Suprapubic skin (tissue), 4 donors: ENCODE measurements around the gene NUP85. TPM values are rescaled to one million over a fixed set of nuclear protein-coding genes. Genes with fewer than 3 reads are reported as not detected.

Experiments
- DNase-seq, 2 donors: peaks; one replicate each; pipeline ENCODE4 v3.0.0-alpha.2; 2019; ENCODE audit warnings: low spot score in 2 of 2
- H3K27ac ChIP-seq: fragments of 200-600 bp; sonication (generic); one replicate; pipeline ENCODE4 v1.5.1; 2019
- H3K27me3 ChIP-seq: fragments of 200-600 bp; sonication (generic); one replicate; pipeline ENCODE4 v1.5.1; 2019
- H3K36me3 ChIP-seq: fragments of 200-600 bp; sonication (generic); one replicate; pipeline ENCODE4 v1.5.1; 2019
- H3K4me1 ChIP-seq: fragments of 200-600 bp; sonication (generic); one replicate; pipeline ENCODE4 v1.5.1; 2019
- H3K4me3 ChIP-seq: fragments of 200-600 bp; sonication (generic); one replicate; pipeline ENCODE4 v1.5.1; 2019; ENCODE audit warnings: mild to moderate bottlenecking
- H3K9me3 ChIP-seq: fragments of 200-600 bp; sonication (generic); one replicate; pipeline ENCODE4 v1.5.1; 2019
- EP300 ChIP-seq: sonication (generic); formaldehyde crosslinking; IDR thresholded peaks from one replicate; pipeline ENCODE4 v1.6.1; 2017; ENCODE audit warnings: antibody characterized with exemption
- POLR2A ChIP-seq, 2 donors: fragments of 450-650 bp; IDR thresholded peaks; one replicate each; pipeline ENCODE4 v1.6.1; 2017; ENCODE audit warnings: antibody characterized with exemption in 2 of 2, mild to moderate bottlenecking in 2 of 2, moderate library complexity in 2 of 2
- POLR2AphosphoS5 ChIP-seq, 3 donors: sonication (generic); formaldehyde crosslinking; IDR thresholded peaks; one replicate each; pipeline ENCODE4 v1.6.1; 2017; ENCODE audit warnings: antibody characterized with exemption in 3 of 3
- WGBS: methylation state at CpG from one replicate; pipeline ENCODE4 v1.1.5; 2018; 5-methylcytosine and 5-hydroxymethylcytosine counted together
- total RNA-seq, 4 donors: library from RNA; depleted of rRNA; stranded (reverse); fragments of >200 nt; gene quantifications; one replicate each; pipeline ENCODE4 v1.1.0, GENCODE V29; 2016
- TF ChIP-seq, protein P1 (sequence below), 2 donors: fragments of 200-600 bp in 1 of 2; fragments of 450-650 bp in 1 of 2; sonication (generic) in 1 of 2; IDR thresholded peaks; one replicate each; pipeline ENCODE4 v1.5.1; 2016 to 2019; ENCODE audit warnings: antibody characterized with exemption in 2 of 2, mild to moderate bottlenecking in 1 of 2, moderate library complexity in 1 of 2

NUP85 gene
- total RNA-seq, 4 donors from 2014 or later, result 27.3 to 71.7 (median 33.0) TPM

DNA sequence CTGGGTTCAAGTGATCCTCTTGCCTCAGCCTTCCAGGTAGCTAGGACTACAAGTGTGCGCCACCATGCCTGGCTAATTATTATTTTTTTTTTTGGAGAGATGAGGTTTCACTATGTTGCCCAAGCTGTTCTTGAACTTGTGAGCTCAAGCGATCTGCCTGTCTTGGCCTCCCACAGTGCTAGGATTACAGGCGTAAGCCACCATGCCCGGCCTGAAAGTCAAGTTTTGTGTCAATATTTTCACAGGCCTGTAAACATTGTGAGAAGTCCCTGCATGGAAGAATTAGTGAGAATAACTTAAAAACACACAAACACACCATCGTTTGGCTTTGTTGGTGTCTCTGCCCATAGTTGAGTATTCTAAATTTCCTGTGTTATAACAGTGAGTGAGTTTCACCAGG lies 22.2 kb downstream of the NUP85 start:
- Histone ChIP-seq H3K27ac (no peak overlapping the region), H3K27me3 (no peaks in the 10 kb centered on the region), H3K4me1 (no peaks in the 10 kb centered on the region), H3K4me3 (no peak overlapping the region), H3K36me3 (peaks cover 79% of the 10 kb centered on the region), H3K9me3 (no peaks in the 10 kb centered on the region)
- WGBS, result 83% methylated on average over 5 of the region's 5 CpGs
- TF ChIP-seq POLR2AphosphoS5 (IDR thresholded peaks at IDR 0.05), result no peak
- TF ChIP-seq EP300, result no peak
- TF ChIP-seq POLR2A (IDR thresholded peaks at IDR 0.05), result no peak
- TF ChIP-seq, protein P1, sequence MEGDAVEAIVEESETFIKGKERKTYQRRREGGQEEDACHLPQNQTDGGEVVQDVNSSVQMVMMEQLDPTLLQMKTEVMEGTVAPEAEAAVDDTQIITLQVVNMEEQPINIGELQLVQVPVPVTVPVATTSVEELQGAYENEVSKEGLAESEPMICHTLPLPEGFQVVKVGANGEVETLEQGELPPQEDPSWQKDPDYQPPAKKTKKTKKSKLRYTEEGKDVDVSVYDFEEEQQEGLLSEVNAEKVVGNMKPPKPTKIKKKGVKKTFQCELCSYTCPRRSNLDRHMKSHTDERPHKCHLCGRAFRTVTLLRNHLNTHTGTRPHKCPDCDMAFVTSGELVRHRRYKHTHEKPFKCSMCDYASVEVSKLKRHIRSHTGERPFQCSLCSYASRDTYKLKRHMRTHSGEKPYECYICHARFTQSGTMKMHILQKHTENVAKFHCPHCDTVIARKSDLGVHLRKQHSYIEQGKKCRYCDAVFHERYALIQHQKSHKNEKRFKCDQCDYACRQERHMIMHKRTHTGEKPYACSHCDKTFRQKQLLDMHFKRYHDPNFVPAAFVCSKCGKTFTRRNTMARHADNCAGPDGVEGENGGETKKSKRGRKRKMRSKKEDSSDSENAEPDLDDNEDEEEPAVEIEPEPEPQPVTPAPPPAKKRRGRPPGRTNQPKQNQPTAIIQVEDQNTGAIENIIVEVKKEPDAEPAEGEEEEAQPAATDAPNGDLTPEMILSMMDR (IDR thresholded peaks at IDR 0.05), result no peak
- DNase-seq, result no peak

DNA sequence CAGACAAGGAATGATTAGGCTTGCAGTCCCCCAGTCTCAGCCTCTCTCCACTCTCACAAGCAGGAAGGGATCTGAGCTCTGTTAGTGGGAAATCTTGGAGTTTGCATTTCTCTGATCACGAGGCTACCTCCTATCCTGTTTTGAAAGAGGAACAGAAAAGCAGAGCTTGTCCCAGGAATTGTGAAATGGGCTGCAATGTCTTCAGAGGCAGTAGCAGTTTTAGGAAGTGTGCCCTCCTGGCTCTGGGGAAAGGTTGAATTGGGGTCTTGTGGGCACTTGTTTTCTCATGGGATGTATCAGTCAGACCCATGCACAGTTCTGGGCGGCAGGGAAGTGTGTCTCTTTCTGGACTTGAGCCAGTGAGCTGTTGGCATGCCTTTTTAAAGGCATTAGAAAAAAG lies 22.8 kb downstream of the NUP85 start:
- Histone ChIP-seq H3K4me1 (no peaks in the 10 kb centered on the region), H3K36me3 (peaks cover 79% of the 10 kb centered on the region), H3K27me3 (no peaks in the 10 kb centered on the region), H3K4me3 (no peak overlapping the region), H3K9me3 (no peaks in the 10 kb centered on the region), H3K27ac (peak overlapping the region; percentile 22)
- TF ChIP-seq POLR2A (IDR thresholded peaks at IDR 0.05), result no peak
- TF ChIP-seq, protein P1 (IDR thresholded peaks at IDR 0.05), result no peak
- no peak for TF ChIP-seq EP300
- TF ChIP-seq POLR2AphosphoS5 (IDR thresholded peaks at IDR 0.05), result no peak
- 61% methylated on average over 2 of the region's 2 CpGs for WGBS
- DNase-seq, result no peak

DNA sequence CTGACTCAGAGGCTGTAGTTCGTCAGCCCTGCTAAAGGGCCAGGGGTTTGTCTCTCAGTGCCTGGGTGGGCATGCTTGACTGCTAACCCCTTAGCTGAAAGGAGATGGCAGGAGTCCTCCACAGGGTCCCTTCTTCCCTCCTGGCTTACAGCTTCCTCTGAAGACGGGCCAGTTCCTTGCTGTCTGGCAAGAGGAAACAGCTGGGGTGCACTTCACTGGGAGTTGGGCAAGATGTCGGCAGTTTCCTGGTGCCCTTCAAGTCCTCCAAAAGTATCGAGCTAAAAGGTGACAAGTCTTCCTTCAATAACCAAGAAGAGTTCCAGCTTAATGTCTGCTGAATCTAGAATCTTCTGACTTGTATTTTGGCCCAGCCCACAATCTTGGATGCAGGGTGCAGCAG lies 23.4 kb downstream of the NUP85 start:
- 83% methylated on average over 4 of the region's 4 CpGs for WGBS

DNA sequence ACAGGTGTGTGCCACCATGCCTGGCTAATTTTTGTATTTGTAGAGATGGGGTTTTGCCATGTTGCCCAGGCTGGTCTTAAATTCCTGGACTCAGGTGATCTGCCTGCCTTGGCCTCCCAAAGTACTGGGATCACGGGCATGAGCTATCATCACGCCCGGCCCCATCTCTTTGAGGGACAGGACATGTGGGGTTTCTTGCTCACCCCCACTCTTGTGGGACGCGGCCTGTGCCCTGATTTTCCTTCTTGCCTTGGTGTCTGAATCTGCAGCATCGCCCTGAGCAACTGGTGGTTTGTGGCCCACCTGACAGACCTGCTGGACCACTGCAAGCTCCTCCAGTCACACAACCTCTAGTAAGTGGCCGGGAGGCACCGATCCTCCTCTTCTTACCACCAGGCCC lies 25.6 kb downstream of the NUP85 start:
- H3K36me3 ChIP-seq, result peaks cover 82% of the 10 kb centered on the region
- no peak for TF ChIP-seq POLR2A (IDR thresholded peaks at IDR 0.05)
- TF ChIP-seq, protein P1 (IDR thresholded peaks at IDR 0.05), result no peak
- no peak for TF ChIP-seq POLR2AphosphoS5 (IDR thresholded peaks at IDR 0.05)
- TF ChIP-seq EP300, result no peak
- no peak overlapping the region for H3K4me3 ChIP-seq
- no peak overlapping the region for H3K27ac ChIP-seq
- H3K4me1 ChIP-seq, result no peaks in the 10 kb centered on the region
- H3K27me3 ChIP-seq, result no peaks in the 10 kb centered on the region
- no peaks in the 10 kb centered on the region for H3K9me3 ChIP-seq
- 89% methylated on average over 8 of the region's 8 CpGs for WGBS
- no peak for DNase-seq

More for the DNA sequence above, 23.4 kb downstream of the NUP85 start:
- H3K4me3 ChIP-seq, result no peak overlapping the region
- TF ChIP-seq, protein P1 (IDR thresholded peaks at IDR 0.05), result no peak
- TF ChIP-seq EP300 (no peak), POLR2A (IDR thresholded peaks at IDR 0.05) (no peak)
- H3K27ac ChIP-seq, result peak overlapping the region; percentile 22
- H3K9me3 ChIP-seq, result no peaks in the 10 kb centered on the region
- no peak for DNase-seq
- no peaks in the 10 kb centered on the region for H3K4me1 ChIP-seq
- no peaks in the 10 kb centered on the region for H3K27me3 ChIP-seq
- peaks cover 81% of the 10 kb centered on the region for H3K36me3 ChIP-seq

DNA sequence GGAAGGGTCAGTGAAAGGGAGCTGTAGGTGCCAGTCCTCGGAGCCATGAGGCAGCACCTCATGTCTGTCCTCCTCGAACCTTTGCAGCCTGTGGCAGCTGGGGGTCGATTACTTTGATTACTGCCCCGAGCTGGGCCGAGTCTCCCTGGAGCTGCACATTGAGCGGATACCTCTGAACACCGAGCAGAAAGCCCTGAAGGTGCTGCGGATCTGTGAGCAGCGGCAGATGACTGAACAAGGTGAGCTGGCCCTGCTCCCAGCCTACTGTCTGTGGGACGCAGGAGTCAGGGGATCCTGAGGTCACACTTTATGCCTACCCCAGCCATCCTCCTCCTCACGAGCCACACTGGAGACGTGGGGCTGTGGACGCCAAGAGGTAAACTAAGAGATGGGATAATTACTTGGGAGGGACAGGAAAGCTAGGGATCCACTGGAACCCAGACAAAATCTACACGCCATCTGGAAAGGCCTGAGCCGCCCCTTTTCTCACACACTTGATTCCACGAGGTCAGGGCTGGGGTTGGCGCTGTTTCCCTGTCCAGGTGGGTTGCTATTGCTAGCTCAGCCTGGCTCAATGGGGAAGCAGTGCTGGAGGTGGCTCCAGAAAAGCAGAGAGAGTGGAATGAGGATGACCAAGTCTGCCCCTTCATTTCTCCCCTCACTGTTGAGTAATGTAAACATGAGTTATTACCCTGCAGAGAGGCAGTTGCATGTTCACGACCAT lies 26.4 kb downstream of the NUP85 start:
- H3K27me3 ChIP-seq, result no peaks in the 10 kb centered on the region
- H3K4me3 ChIP-seq, result no peak overlapping the region
- H3K9me3 ChIP-seq, result no peaks in the 10 kb centered on the region
- H3K27ac ChIP-seq, result no peak overlapping the region
- TF ChIP-seq, protein P1 (IDR thresholded peaks at IDR 0.05), result no peak
- TF ChIP-seq POLR2A (IDR thresholded peaks at IDR 0.05) (no peak), POLR2AphosphoS5 (IDR thresholded peaks at IDR 0.05) (no peak), EP300 (no peak)
- WGBS, result 93% methylated on average over 17 of the region's 18 CpGs
- H3K36me3 ChIP-seq, result peaks cover 81% of the 10 kb centered on the region
- no peaks in the 10 kb centered on the region for H3K4me1 ChIP-seq
- no peak for DNase-seq
